Activated naive CD4-positive, alpha-beta T cell treated with anti-CD3 and anti-CD28 coated beads, Interleukin-2, amount 10 ng/mL, durations not matched to agents 7 days and 5 days (primary cell): ENCODE data around the gene RPUSD1.
"Not testable (repeated sequence)": the region's sequence is repeated elsewhere in the genome, so short reads cannot be mapped to it uniquely, and the experiment has no call there.

Experiments
- CTCF ChIA-PET: fragments of 350-600 bp; sonication (Branson Sonifier 250); formaldehyde crosslinking; loops from one replicate; lab custom pipeline; 2021; ENCODE audit warnings: antibody characterized with exemption; lab: Charles Lee
- DNase-seq: peaks from one replicate; pipeline ENCODE4 v3.0.0-alpha.2; 2020
- H3K27ac Mint-ChIP-seq: one replicate; pipeline ENCODE4 v1.8.0; 2021; ENCODE audit warnings: mild to moderate bottlenecking, moderate library complexity, mixed read lengths
- H3K27me3 Mint-ChIP-seq: one replicate; pipeline ENCODE4 v1.8.0; 2021; ENCODE audit warnings: mild to moderate bottlenecking, mixed read lengths
- H3K36me3 Mint-ChIP-seq: one replicate; pipeline ENCODE4 v1.8.0; 2021; ENCODE audit warnings: mixed read lengths
- H3K4me1 Mint-ChIP-seq: one replicate; pipeline ENCODE4 v1.8.0; 2021; ENCODE audit warnings: mixed read lengths
- H3K4me3 Mint-ChIP-seq: one replicate; pipeline ENCODE4 v1.8.0; 2021; ENCODE audit warnings: mild to moderate bottlenecking, moderate library complexity, mixed read lengths
- H3K9me3 Mint-ChIP-seq: one replicate; pipeline ENCODE4 v1.8.0; 2021; ENCODE audit warnings: mixed read lengths

Gene RPUSD1

DNA sequence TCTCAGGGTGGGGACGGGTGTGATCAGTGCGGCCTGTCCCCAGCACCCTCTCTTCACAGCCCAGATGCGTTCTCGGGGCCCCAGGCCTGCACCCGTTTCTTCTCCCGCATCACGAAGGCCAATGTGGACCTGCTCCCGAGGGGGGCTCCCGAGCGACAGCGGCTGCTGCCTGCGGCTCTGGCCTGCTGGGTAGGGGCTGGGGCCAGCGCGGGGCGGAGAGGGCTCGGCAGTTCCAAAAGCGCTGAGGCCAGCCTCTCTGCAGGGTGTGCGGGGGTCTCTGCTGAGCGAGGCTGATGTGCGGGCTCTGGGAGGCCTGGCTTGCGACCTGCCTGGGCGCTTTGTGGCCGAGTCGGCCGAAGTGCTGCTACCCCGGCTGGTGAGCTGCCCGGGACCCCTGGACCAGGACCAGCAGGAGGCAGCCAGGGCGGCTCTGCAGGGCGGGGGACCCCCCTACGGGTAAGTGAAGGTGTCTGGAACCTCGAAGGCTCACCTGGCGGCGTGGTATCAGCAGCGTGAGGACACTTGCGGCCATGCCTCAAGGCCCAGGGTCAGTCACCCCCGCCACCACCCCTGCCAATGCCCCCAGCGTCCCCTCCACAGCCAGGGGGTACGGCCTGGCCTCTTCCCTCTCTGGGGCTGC, 23.2 kb downstream of the RPUSD1 start:
- Mint-ChIP-seq H3K4me1 (no peaks in the 10 kb centered on the region), H3K4me3 (no peak overlapping the region)
- CTCF ChIA-PET, result no interaction called here

DNA sequence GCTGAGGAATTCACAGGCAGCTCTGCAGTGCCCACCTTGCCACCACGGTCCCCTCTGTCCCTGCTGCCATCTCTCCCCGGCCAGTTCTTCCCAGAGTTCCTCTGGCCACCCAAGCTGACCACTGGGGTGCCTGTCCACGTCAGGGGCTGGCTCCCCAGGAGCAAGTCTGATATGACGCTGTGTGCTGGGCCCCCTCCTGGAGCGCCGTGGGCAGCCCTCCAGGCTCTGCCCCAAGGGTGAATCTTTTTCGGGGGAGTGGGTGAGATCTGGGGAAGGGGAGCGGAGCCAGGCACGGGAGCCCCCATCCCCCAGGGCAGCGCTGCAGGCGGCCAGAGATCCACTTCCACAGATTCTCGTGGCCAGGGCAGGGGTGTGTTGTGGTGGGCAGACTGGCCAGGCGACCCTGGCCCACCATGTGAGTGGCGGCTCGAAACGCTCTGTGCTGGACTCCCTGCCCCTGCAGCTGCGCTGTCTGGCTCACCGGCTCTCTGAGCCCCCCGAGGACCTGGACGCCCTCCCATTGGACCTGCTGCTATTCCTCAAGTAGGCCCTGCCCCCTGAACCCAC, 23.9 kb downstream of the RPUSD1 start:
- CTCF ChIA-PET, result no interaction called here
- H3K27ac Mint-ChIP-seq, result no peak overlapping the region
- no peaks in the 10 kb centered on the region for H3K9me3 Mint-ChIP-seq
- H3K27me3 Mint-ChIP-seq, result peaks cover 3% of the 10 kb centered on the region
- no peak for DNase-seq
- H3K4me3 Mint-ChIP-seq, result no peak overlapping the region
- no peaks in the 10 kb centered on the region for H3K36me3 Mint-ChIP-seq
- no peaks in the 10 kb centered on the region for H3K4me1 Mint-ChIP-seq

More for the DNA sequence above, 23.2 kb downstream of the RPUSD1 start:
- Mint-ChIP-seq H3K36me3 (no peaks in the 10 kb centered on the region), H3K27me3 (peaks cover 3% of the 10 kb centered on the region), H3K27ac (no peak overlapping the region), H3K9me3 (no peaks in the 10 kb centered on the region)
- no peak for DNase-seq

DNA sequence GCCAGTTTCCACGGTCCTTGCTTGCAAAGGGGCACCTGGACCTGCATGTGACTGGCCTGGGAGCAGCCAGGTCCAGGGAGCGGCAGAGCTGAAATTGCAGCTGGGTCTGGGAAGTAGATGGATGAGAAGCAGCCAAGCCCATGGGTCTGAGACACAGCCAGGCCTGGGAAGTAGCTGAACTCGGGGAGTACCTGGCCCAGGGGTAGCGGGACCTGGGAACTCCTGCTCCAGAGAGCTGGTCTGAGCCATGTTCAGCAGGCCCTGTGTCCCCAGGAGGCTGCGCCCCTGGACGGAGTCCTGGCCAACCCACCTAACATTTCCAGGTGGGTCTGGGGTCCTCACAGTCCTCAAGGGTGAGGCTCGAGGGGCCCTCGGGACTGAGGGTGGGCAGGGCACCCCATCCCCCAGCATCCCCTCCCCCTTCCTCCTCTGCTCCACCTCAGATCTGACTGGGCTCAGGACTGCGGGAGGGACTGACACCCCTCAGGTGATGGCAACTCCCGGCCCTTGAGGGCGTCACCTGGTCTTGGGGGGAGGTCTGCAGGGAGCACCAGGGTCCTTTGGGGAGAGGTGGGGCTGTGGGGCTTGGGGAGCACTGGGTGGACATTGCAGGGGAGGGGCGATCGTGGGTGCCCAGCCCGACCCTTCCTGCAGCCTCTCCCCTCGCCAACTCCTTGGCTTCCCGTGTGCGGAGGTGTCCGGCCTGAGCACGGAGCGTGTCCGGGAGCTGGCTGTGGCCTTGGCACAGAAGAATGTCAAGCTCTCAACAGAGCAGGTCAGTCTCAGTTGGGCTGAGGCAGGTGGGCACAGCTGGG, 24.6 kb downstream of the RPUSD1 start:
- DNase-seq, result no peak
- no peak overlapping the region for H3K4me3 Mint-ChIP-seq
- peaks cover 3% of the 10 kb centered on the region for H3K27me3 Mint-ChIP-seq
- H3K9me3 Mint-ChIP-seq, result no peaks in the 10 kb centered on the region
- CTCF ChIA-PET, result no interaction called here
- no peaks in the 10 kb centered on the region for H3K36me3 Mint-ChIP-seq
- no peak overlapping the region for H3K27ac Mint-ChIP-seq
- no peaks in the 10 kb centered on the region for H3K4me1 Mint-ChIP-seq

DNA sequence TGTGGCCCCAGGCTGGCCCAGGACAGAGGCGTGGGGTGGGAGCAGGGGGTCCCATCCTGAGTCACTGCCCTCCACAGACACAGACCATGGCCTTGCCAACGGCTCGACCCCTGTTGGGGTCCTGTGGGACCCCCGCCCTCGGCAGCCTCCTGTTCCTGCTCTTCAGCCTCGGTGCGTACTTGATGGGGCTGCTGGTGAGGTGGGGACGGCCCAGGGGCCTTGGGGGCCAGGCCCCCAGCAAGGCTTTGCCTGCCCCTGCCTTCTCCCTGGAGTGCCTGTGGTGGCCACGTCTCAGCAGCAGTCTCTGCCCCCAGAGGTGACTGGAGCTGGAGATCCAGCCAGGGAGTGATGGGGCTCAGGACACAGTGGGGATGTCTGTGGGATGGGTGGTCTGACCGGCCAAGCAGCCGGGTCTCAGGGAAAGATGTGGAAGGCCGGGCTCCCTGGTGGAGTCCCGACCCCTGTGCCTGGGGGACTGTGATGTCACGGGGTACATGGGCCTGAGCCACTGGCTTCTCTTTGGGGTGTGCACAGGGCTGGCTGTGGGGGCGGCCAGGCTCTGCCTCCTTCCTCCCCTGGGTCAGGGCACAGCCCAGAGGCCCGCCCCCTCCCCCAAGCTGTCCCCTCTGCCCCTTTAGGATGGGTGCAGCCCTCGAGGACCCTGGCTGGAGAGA, 25.4 kb downstream of the RPUSD1 start:
- H3K27ac Mint-ChIP-seq, result no peak overlapping the region
- no peak overlapping the region for H3K4me3 Mint-ChIP-seq
- H3K36me3 Mint-ChIP-seq, result no peaks in the 10 kb centered on the region
- DNase-seq, result no peak
- no peaks in the 10 kb centered on the region for H3K9me3 Mint-ChIP-seq
- CTCF ChIA-PET, result no interaction called here
- H3K27me3 Mint-ChIP-seq, result no peaks in the 10 kb centered on the region
- H3K4me1 Mint-ChIP-seq, result peaks cover under 1% of the 10 kb centered on the region

DNA sequence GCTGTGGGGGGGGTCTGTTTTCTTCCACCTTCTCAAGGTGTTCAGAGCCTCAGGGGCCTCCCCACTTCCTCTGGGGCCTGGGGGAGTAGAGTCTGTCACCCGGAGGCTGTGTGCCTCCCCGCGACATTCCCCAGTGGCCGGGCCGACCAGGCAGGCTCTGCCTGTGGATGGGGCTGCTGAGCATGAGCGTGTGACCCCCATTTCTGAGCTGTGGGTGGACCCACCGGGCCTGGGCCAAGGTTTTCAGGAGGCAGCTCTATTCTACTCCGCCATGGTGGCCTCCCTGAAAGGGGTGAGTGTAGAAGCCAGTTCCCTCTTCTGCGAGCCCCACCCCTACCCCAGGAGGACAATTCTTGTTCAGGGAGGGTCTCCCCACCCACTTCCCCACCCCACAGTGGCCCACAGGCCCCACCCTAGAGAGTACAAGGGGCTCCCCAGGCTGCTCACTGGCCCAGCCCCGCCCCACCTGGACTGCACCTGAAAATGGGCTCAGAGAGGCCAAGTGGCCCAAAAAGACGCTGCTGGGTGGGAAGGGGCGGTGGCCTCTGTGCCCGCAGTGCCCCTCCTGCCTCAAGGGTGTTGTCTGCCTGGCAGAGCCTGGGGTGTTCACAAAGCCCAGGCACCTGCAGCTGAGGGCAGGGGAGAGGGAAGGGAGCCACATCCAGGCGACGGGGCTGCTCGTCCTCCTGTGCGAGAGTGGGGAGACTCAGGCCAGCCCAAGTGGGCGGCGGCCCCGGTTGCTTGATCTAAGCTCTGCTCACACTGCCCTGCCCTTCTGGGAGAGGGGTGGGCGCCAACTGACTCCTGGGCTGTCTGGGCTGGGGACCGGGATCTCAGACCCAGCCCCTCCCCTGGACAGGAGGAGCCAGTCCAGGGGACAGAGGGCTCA, 26.3 kb downstream of the RPUSD1 start:
- H3K4me3 Mint-ChIP-seq, result no peak overlapping the region
- no peak for DNase-seq
- no peaks in the 10 kb centered on the region for H3K9me3 Mint-ChIP-seq
- H3K27ac Mint-ChIP-seq, result no peak overlapping the region
- no peaks in the 10 kb centered on the region for H3K36me3 Mint-ChIP-seq
- peaks cover 3% of the 10 kb centered on the region for H3K4me1 Mint-ChIP-seq
- CTCF ChIA-PET, result no interaction called here
- H3K27me3 Mint-ChIP-seq, result peaks cover 4% of the 10 kb centered on the region

DNA sequence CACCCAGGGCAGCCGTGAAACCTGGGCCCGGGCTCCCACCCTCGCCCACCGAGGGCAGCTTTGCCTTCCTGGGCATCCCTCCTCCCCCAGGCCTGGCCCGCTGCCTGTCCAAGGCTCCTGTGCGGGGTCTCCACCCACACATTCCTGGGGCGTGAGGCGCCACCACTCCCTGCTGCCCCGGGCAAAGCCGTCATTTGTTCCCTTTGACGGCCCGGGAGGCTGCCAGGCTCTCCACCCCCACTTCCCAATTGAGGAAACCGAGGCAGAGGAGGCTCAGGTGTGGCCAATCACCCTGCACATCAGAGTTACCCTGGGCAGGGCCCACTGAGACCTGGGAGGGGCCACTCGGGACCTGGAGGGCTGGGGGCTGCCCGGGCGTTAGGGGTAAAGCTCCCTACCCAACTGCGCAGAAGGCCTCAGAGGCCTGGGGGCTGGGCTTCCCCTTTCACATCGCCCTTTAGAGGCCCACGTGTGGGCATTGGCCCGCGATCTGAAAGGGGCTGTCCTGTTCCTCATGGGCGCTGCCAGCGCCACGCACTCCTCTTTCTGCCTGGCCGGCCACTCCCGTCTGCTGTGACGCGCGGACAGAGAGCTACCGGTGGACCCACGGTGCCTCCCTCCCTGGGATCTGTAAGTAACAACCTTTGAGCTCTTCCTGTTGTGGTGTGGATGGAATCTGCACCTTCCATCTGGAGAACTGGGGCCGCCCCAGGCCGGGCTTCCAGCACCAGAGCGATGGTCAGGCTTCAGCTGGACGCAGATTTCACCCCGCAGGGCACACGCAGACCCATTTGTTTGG, 27.4 kb downstream of the RPUSD1 start, which contains the start of gene MSLN:
MSLN (plus strand) TSS at position 190 of the 799 bp plus-strand sequence. CDS start 1,947 bp downstream, outside the sequence.
- Mint-ChIP-seq H3K27ac (no peak within 1 kb of the TSS), H3K9me3 (no peaks in the 10 kb centered on the region), H3K4me1 (peaks cover 3% of the 10 kb centered on the region), H3K36me3 (no peaks in the 10 kb centered on the region), H3K4me3 (no peak within 1 kb of the TSS), H3K27me3 (peaks cover 4% of the 10 kb centered on the region)
- CTCF ChIA-PET, result no interaction called here
- no peak for DNase-seq

DNA sequence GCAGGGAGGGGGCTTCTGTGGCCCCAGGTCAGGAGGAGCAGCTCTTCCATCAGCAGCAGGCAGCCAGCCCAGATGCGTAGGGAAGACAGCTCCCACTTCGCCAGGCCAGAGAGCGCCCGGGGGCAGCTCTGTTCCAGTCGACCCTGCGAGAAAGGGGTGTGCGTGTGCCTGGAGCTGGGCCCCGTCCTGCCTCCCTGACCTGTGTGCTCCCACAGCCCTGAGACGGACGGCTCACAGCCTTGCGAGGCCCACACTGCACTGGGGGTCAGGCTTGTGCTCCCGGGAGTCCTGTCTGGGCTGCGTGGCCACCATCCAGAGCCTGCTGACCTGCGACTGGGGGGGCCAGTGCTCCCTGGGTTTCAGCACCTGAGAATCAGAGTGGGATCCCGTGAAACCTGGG, 28.1 kb downstream of the RPUSD1 start:
- DNase-seq, result no peak
- Mint-ChIP-seq H3K27me3 (peaks cover 4% of the 10 kb centered on the region), H3K9me3 (no peaks in the 10 kb centered on the region), H3K36me3 (no peaks in the 10 kb centered on the region), H3K4me1 (peaks cover 3% of the 10 kb centered on the region), H3K4me3 (no peak overlapping the region), H3K27ac (no peak overlapping the region)
- CTCF ChIA-PET, result no interaction called here

DNA sequence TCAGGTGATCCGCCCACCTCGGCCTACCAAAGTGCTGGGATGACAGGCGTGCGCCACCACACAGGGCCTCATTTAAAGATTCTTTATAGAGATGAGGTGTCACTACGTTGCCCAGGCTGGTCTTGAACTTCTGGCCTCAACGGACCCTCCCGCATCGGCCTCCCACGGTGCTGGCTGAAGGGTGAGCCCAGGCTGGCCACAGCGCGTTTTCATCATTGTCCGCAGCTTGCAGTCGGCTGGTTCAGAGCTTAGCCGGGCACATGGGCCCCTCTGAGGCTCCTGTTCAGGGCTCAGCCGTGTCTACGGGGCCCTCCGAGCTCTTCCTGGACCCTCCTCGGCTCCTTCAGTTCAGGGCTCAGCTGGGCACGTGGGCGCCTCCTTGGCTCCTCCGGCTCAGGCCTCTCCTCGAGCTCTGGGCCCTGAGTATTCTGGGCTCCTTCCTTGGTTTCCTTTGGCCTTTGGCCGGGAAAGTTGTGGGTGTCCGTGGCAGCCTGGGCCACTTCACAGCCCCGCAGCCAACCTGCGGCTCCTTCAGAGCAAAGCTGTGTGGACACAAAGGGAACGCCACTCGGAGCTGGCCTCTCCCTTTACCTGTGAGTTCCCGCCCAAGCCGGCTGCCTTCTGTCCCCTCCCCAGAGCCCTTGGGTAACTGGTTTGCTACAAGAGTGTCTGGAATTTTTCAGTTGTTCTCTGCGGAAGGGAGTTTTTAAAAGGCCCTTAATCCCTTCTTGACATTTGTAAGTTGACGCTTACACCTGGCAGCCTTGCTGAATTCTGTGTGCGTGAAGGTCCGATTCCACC, 28.9 kb downstream of the RPUSD1 start:
- H3K27me3 Mint-ChIP-seq, result peaks cover 4% of the 10 kb centered on the region
- no peak overlapping the region for H3K4me3 Mint-ChIP-seq
- CTCF ChIA-PET, result interaction anchor here (1.0 kb wide), 1 partner anchor 27 kb away, joined by 3 read pairs; no protein-coding TSS in a partner anchor
- no peaks in the 10 kb centered on the region for H3K36me3 Mint-ChIP-seq
- no peaks in the 10 kb centered on the region for H3K9me3 Mint-ChIP-seq
- no peak for DNase-seq
- H3K27ac Mint-ChIP-seq, result no peak overlapping the region
- H3K4me1 Mint-ChIP-seq, result peaks cover 6% of the 10 kb centered on the region

DNA sequence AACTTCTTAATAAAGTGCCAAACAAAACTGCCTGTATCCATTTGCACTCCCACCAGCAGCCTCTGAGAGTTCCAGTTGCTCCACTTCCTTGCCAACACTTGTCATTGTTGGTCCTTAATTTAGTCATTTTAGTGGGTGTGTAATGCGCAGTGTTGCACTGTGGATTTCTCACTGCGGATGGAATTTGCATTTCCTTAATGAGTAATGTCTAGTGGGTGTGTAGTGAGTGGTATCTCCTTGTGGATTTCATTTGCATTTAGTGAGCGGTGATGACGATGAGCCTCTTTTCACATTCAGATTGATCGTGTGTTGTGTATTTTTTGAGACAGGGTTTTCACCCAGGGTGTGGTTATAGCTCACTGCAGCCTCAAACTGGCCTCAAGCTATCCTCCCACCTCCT, 31.8 kb downstream of the RPUSD1 start:
- Mint-ChIP-seq H3K27me3 (peaks cover 4% of the 10 kb centered on the region), H3K27ac (no peak overlapping the region), H3K36me3 (no peaks in the 10 kb centered on the region), H3K9me3 (no peaks in the 10 kb centered on the region), H3K4me1 (peaks cover 6% of the 10 kb centered on the region), H3K4me3 (no peak overlapping the region)
- no peak for DNase-seq
- CTCF ChIA-PET, result interaction anchor here (0.7 to 1.0 kb wide), 2 partner anchors 28 to 32 kb away, joined by 3 read pairs; no protein-coding TSS in a partner anchor

DNA sequence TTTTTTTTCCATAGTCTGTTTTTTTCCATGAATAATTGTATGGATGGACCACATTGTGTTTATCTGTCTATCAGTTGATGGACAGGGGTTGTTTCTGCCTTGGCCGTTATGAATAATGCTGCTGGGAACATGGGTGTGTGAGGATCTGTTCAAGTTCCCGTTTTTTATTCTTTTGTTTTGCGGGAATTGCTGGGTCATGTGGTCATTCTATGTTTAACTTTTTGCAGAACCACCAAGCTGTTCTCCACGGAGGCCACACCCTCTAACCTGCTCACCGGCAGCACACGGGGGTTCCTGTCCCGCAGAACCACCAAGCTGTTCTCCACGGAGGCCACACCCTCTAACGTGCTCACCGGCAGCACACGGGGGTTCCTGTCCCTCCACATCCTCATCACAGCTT, 33.5 kb downstream of the RPUSD1 start:
- H3K27ac Mint-ChIP-seq, result no peak overlapping the region
- H3K9me3 Mint-ChIP-seq, result no peaks in the 10 kb centered on the region
- H3K4me1 Mint-ChIP-seq, result peaks cover 6% of the 10 kb centered on the region
- no peak for DNase-seq
- peaks cover 8% of the 10 kb centered on the region for H3K27me3 Mint-ChIP-seq
- no peak overlapping the region for H3K4me3 Mint-ChIP-seq
- no peaks in the 10 kb centered on the region for H3K36me3 Mint-ChIP-seq
- CTCF ChIA-PET, result interaction anchor here (1.7 to 2.0 kb wide), 2 partner anchors 14 to 42 kb away, joined by 4 to 5 read pairs; partner anchors contain the start of gene CIAO3

DNA sequence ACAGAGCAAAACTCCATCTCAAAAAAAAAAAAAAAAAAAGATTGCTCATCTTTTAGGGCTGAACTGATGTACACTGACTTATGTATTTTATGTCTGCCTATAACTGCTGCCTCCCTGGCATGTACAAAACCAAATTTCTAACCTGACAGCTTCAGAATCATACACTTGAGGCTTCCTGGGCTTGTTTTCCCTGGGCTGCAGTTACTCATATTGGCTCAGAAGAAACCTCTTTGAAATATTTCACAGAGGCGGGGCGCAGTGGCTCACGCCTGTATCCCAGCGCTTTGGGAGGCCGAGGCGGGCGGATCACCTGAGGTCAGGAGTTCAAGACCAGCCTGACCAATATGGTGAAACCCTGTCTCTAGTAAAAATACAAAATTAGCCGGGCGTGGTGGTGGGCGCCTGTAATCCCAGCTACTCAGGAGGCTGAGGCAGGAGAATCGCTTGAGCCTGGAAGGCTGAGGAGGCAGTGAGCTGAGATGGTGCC, 34.0 kb downstream of the RPUSD1 start:
- H3K4me1 Mint-ChIP-seq, H3K36me3 Mint-ChIP-seq, DNase-seq, H3K9me3 Mint-ChIP-seq, H3K27me3 Mint-ChIP-seq, H3K4me3 Mint-ChIP-seq, H3K27ac Mint-ChIP-seq: not testable (repeated sequence)
- CTCF ChIA-PET, result interaction anchor here (1.7 to 2.0 kb wide), 2 partner anchors 14 to 42 kb away, joined by 4 to 5 read pairs; partner anchors contain the start of gene CIAO3

DNA sequence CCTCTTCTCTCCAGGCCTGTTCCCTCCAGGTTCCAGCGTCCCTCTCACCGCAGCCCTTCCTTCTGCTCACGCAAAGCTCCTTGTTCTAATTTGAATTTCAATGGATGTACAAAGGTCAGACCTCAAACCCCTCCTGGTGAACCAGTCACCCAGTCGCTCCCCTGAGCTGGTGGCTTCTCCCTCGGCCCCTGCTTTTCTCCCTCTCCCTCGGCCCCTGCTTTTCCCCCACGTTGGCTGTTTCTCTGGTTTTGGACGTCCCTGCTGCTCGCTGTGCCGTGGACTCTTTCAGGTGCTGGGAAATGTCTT, 36.2 kb downstream of the RPUSD1 start:
- Mint-ChIP-seq H3K4me3 (no peak overlapping the region), H3K9me3 (no peaks in the 10 kb centered on the region), H3K36me3 (no peaks in the 10 kb centered on the region), H3K4me1 (peaks cover 3% of the 10 kb centered on the region), H3K27ac (no peak overlapping the region), H3K27me3 (peaks cover 4% of the 10 kb centered on the region)
- no peak for DNase-seq
- CTCF ChIA-PET, result interaction anchor here (1.7 kb wide), 1 partner anchor 11 kb away, joined by 3 read pairs; the partner anchor contains the start of gene CIAO3
